WERI-Rb-1 (cell line): ENCODE measurements around the gene LATS2.
A peak's percentile ranks its signal among the peaks of the same experiment; 100 is the strongest.

ENCODE experiments used
- DNase-seq: peaks from one replicate; pipeline ENCODE4 v3.0.0-alpha.2; 2020
- H3K27ac ChIP-seq: fragments of 250-450 bp; sonication (Bioruptor Pico); 2 replicates; pipeline ENCODE4 v1.5.1; 2020; ENCODE audit warnings: mild to moderate bottlenecking, moderate library complexity
- H3K27me3 ChIP-seq: fragments of 250-450 bp; sonication (Bioruptor Pico); 2 replicates; pipeline ENCODE4 v1.5.1; 2021; ENCODE audit warnings: mild to moderate bottlenecking, low read depth, moderate library complexity; ENCODE audit not compliant: insufficient read depth, severe bottlenecking
- H3K36me3 ChIP-seq: fragments of 250-450 bp; sonication (Bioruptor Pico); 2 replicates; pipeline ENCODE4 v1.5.1; 2020; ENCODE audit warnings: mild to moderate bottlenecking, moderate library complexity
- H3K4me3 ChIP-seq: 2 replicates; pipeline ENCODE4 v1.5.1; 2011; ENCODE audit warnings: low read depth, mild to moderate bottlenecking, control low read depth, low read length
- H3K9me3 ChIP-seq: fragments of 250-450 bp; sonication (Bioruptor Pico); 2 replicates; pipeline ENCODE4 v1.5.1; 2021; ENCODE audit warnings: mild to moderate bottlenecking, moderate library complexity; ENCODE audit not compliant: severe bottlenecking
- CTCF ChIP-seq: IDR thresholded peaks from 2 replicates; pipeline ENCODE4 v1.5.1; 2011; ENCODE audit warnings: low read depth, mild to moderate bottlenecking, control low read depth, inconsistent platforms, low read length

Gene LATS2

GRCh38 chr13:21063031-21063430 lies 1.6 kb upstream of the LATS2 start:
- no peaks in the 10 kb centered on the region for H3K9me3 ChIP-seq
- TF ChIP-seq CTCF: no peak
- DNase-seq: no peak
- no peaks in the 10 kb centered on the region for H3K36me3 ChIP-seq
- no peak overlapping the region for H3K4me3 ChIP-seq
- H3K27me3 ChIP-seq: no peaks in the 10 kb centered on the region
- no peak overlapping the region for H3K27ac ChIP-seq

GRCh38 chr13:21060338-21061028 lies 903 bp downstream of the LATS2 start:
- no peaks in the 10 kb centered on the region for H3K36me3 ChIP-seq
- no peaks in the 10 kb centered on the region for H3K27me3 ChIP-seq
- H3K4me3 ChIP-seq: peak overlapping the region; percentile 69
- no peak for TF ChIP-seq CTCF
- no peak for DNase-seq
- H3K9me3 ChIP-seq: no peaks in the 10 kb centered on the region
- no peak overlapping the region for H3K27ac ChIP-seq

- DNase-seq: no peak
- Histone ChIP-seq H3K9me3 (no peaks in the 10 kb centered on the region), H3K4me3 (no peak overlapping the region), H3K27ac (no peak overlapping the region), H3K36me3 (no peaks in the 10 kb centered on the region), H3K27me3 (no peaks in the 10 kb centered on the region)
- TF ChIP-seq CTCF: no peak
These were observed 1.6 kb downstream of the LATS2 start for GRCh38 chr13:21059641-21060337.

- no peaks in the 10 kb centered on the region for H3K27me3 ChIP-seq
- TF ChIP-seq CTCF: no peak
- no peak for DNase-seq
- H3K9me3 ChIP-seq: no peaks in the 10 kb centered on the region
- H3K4me3 ChIP-seq: no peak overlapping the region
- no peaks in the 10 kb centered on the region for H3K36me3 ChIP-seq
- H3K27ac ChIP-seq: no peak overlapping the region
These were observed 3.0 kb downstream of the LATS2 start for GRCh38 chr13:21058361-21058760.

- Histone ChIP-seq H3K27me3 (no peaks in the 10 kb centered on the region), H3K27ac (no peak overlapping the region), H3K9me3 (no peaks in the 10 kb centered on the region), H3K36me3 (no peaks in the 10 kb centered on the region), H3K4me3 (no peak overlapping the region)
- DNase-seq: no peak
- no peak for TF ChIP-seq CTCF
These were observed 5.8 kb downstream of the LATS2 start for GRCh38 chr13:21055511-21056045.
